HL-60 (cell line): ENCODE measurements around the gene SLC35A5.

Source experiments
- DNase-seq, 2 experiments: peaks; one replicate each; pipeline ENCODE4 v3.0.0-alpha.2; 2010 to 2020; ENCODE audit warnings: low read depth in 1 of 2, low spot score in 1 of 2
- H3K27ac ChIP-seq: fragments of 250-450 bp; sonication (Bioruptor Pico); replicated peaks from 2 replicates; pipeline ENCODE4 v1.5.1; 2020; ENCODE audit warnings: mild to moderate bottlenecking, moderate library complexity
- H3K27me3 ChIP-seq: fragments of 250-450 bp; sonication (Bioruptor Pico); 2 replicates; pipeline ENCODE4 v1.5.1; 2021; ENCODE audit warnings: mild to moderate bottlenecking, moderate library complexity; ENCODE audit not compliant: insufficient read depth, poor library complexity, severe bottlenecking
- H3K4me3 ChIP-seq: replicated peaks from 2 replicates; pipeline ENCODE4 v1.5.1; 2011; ENCODE audit warnings: mild to moderate bottlenecking, control low read depth, low read length; ENCODE audit not compliant: insufficient read depth
- GABPA ChIP-seq: IDR thresholded peaks from 2 replicates; pipeline ENCODE4 v1.6.1; 2012; ENCODE audit warnings: low read depth
- POLR2AphosphoS5 ChIP-seq: IDR thresholded peaks from 2 replicates; pipeline ENCODE4 v1.6.1; 2012; ENCODE audit warnings: low read depth
- SPI1 ChIP-seq: IDR thresholded peaks from 2 replicates; pipeline ENCODE4 v1.6.1; 2012; ENCODE audit warnings: low read depth, mild to moderate bottlenecking, borderline replicate concordance
- TF ChIP-seq, protein P1 (sequence below): IDR thresholded peaks from 2 replicates; pipeline ENCODE4 v1.6.1; 2012; ENCODE audit warnings: low read depth; ENCODE audit not compliant: insufficient replicate concordance
- TF ChIP-seq, protein P2 (sequence below): IDR thresholded peaks from one replicate; pipeline ENCODE4 v1.5.1; 2011; ENCODE audit warnings: low read length, control low read depth, inconsistent platforms; ENCODE audit not compliant: insufficient read depth

SLC35A5 gene

DNA sequence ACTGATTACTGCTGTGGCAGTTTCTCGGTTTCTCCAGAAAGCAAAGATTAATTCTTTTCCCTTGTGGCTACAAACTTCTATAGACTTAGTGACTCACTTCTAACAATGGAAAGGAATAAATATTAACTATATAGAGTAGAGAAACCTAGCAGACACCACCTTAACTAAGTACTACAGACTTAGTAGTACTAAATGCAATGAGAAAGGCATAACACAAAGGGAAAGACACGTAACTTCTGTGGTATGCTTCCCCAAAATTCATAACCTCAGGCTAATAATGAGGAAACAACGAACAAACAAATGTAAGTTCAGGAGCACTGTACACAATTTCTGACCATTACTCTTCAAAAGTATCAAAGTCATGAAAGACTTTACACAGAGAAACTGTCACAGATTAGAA, 31.3 kb upstream of the SLC35A5 start:
- Histone ChIP-seq H3K27me3 (no peaks in the 10 kb centered on the region), H3K4me3 (no peak overlapping the region), H3K27ac (no peak overlapping the region)
- no peak for DNase-seq
- TF ChIP-seq, protein P1, sequence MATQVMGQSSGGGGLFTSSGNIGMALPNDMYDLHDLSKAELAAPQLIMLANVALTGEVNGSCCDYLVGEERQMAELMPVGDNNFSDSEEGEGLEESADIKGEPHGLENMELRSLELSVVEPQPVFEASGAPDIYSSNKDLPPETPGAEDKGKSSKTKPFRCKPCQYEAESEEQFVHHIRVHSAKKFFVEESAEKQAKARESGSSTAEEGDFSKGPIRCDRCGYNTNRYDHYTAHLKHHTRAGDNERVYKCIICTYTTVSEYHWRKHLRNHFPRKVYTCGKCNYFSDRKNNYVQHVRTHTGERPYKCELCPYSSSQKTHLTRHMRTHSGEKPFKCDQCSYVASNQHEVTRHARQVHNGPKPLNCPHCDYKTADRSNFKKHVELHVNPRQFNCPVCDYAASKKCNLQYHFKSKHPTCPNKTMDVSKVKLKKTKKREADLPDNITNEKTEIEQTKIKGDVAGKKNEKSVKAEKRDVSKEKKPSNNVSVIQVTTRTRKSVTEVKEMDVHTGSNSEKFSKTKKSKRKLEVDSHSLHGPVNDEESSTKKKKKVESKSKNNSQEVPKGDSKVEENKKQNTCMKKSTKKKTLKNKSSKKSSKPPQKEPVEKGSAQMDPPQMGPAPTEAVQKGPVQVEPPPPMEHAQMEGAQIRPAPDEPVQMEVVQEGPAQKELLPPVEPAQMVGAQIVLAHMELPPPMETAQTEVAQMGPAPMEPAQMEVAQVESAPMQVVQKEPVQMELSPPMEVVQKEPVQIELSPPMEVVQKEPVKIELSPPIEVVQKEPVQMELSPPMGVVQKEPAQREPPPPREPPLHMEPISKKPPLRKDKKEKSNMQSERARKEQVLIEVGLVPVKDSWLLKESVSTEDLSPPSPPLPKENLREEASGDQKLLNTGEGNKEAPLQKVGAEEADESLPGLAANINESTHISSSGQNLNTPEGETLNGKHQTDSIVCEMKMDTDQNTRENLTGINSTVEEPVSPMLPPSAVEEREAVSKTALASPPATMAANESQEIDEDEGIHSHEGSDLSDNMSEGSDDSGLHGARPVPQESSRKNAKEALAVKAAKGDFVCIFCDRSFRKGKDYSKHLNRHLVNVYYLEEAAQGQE = no peak

DNA sequence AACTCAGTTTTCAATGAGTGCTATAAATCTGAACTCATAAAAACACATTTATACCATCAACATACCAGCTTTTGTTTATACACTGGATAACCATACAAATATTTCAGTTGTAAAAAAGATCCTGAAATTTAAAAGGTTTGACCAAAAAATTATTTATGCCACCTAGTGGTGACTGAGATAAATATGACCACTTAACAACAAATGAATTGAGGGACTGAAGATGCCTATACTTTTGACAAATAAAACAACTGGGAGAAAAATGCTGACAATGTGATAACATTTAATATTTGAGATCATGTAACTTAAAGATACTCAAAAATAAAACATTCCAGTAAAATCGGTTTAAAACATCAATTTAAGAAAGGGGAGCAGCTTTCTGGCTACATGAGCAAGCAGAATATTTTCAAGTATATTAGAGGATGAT, 30.5 kb upstream of the SLC35A5 start:
- H3K27ac ChIP-seq = no peak overlapping the region
- H3K27me3 ChIP-seq = no peaks in the 10 kb centered on the region
- TF ChIP-seq, protein P2, sequence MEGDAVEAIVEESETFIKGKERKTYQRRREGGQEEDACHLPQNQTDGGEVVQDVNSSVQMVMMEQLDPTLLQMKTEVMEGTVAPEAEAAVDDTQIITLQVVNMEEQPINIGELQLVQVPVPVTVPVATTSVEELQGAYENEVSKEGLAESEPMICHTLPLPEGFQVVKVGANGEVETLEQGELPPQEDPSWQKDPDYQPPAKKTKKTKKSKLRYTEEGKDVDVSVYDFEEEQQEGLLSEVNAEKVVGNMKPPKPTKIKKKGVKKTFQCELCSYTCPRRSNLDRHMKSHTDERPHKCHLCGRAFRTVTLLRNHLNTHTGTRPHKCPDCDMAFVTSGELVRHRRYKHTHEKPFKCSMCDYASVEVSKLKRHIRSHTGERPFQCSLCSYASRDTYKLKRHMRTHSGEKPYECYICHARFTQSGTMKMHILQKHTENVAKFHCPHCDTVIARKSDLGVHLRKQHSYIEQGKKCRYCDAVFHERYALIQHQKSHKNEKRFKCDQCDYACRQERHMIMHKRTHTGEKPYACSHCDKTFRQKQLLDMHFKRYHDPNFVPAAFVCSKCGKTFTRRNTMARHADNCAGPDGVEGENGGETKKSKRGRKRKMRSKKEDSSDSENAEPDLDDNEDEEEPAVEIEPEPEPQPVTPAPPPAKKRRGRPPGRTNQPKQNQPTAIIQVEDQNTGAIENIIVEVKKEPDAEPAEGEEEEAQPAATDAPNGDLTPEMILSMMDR = peak; percentile 14
- no peak for TF ChIP-seq POLR2AphosphoS5
- H3K4me3 ChIP-seq = no peak overlapping the region
- no peak for DNase-seq

DNA sequence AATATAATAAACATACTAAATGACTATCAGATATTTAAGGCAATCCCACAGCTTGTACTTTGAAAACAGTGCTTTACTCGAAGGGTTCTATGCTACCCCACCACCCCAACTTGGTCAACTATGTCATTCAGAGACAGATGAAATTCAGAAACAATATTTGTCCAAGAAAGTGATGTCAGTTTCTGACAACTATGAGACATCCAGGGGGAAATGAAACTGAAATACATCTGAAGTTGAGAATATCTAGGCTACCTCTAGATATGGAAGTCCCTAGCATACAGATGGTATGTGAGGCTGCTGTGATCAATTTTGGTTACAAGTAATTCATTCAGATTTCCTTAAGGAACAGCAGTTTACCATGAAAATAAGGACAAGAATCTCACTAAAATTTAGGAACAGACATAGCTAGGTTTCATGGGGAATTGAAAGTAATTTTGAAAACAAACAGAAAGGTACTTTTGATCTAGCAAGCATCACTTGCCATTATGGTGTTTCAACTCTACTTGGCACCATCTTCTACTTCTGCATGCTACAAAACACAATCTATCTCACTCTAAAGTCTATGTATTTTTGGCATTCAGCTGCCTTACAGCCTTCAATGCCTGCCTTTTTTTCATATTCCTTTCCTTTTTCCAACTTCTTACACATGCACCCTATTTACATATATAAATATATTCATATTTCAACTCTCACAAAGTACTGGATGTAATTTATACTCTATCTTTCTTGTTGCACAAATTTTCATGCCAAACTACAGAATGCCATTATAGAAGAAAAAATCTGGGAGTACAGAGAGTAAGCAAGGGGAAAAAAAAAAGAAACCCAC, 21.8 kb upstream of the SLC35A5 start:
- no peak overlapping the region for H3K27ac ChIP-seq
- H3K4me3 ChIP-seq = no peak overlapping the region
- no peak for TF ChIP-seq GABPA
- TF ChIP-seq, protein P2 = no peak
- TF ChIP-seq SPI1 = no peak
- TF ChIP-seq POLR2AphosphoS5 = no peak
- TF ChIP-seq, protein P1 = no peak
- DNase-seq = no peak
- H3K27me3 ChIP-seq = no peaks in the 10 kb centered on the region

DNA sequence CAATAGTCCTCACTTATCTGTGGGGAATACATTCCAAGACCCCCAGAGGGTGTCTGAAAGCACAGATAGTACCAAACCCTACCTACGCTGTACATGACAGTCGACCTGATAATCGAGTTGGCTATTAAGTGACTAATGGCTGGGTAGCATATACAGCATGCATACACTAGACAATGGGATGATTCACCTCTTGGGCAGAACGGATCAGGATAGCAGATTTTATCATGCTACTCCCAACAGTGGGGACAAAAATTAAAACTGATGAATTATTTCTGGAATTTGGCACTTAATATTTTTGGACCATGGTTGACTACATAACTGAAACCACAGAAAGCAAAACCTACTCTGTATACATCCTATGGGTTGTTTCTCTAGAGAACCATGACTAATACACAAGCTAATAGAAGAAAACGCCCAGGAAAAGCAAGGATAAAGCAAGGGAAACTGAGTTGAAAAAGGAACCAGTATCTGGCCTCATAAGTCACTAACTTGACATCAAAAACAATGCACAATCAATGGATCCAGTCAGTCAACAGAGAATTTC, 15.6 kb upstream of the SLC35A5 start:
- TF ChIP-seq SPI1 (no peak), GABPA (no peak), POLR2AphosphoS5 (no peak)
- TF ChIP-seq, protein P2 = no peak
- TF ChIP-seq, protein P1 = no peak
- Histone ChIP-seq H3K4me3 (no peak overlapping the region), H3K27me3 (no peaks in the 10 kb centered on the region), H3K27ac (no peak overlapping the region)
- DNase-seq = no peak
